Neural progenitor cell (in vitro differentiated cells): ENCODE data around the gene SIPA1.

Source experiments
- EZH2 ChIP-seq: fragments of 200-600 bp; sonication (generic); IDR thresholded peaks from 2 replicates; pipeline ENCODE4 v1.6.1; 2017; ENCODE audit warnings: antibody characterized with exemption, mild to moderate bottlenecking, moderate library complexity
- EZH2phosphoT487 ChIP-seq: fragments of 200-600 bp; sonication (generic); IDR thresholded peaks from 2 replicates; pipeline ENCODE4 v1.6.1; 2017; ENCODE audit warnings: antibody characterized with exemption
- TF ChIP-seq, protein P1 (sequence below): fragments of 200-600 bp; sonication (generic); IDR thresholded peaks from 2 replicates; pipeline ENCODE4 v1.5.1; 2017; ENCODE audit warnings: antibody characterized with exemption, mild to moderate bottlenecking

DNA sequence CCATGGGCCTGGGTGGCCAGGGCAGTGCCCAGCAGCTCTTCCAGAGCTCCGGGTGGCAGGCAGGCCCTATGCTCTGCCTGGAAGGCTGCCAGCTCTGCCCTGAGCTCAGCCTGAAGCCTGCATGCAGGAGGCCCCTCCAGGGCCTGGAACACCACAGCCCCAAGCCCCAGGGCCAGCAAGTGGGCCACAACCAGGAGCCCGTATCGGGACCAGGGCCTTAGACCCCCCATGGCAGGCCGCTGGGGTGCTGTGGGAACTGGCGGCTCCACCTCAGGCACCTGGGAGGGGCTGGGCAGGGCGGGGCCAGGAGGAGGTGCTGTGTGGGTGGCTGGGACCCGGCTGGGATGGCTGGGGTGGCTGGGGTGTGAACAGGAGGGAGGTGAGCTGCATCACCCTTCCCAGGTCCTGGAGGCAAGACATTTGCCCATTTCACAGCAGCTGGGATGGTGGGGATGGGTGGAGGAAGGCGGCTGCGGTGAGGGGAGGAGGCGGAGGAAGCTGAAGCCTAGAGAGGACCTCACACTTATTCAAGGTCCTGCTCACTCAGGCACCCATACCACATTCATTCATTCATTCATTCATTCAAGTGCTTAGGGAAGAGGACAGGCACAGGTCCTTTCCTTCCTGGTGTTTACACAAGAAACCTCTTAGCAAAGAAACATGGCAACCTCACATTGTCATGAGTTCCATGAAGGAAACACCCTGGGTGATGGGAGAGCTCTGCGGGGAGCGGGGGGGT is 42.2 kb upstream of the SIPA1 start, which contains the start of gene KCNK7:
- TF ChIP-seq, protein P1, sequence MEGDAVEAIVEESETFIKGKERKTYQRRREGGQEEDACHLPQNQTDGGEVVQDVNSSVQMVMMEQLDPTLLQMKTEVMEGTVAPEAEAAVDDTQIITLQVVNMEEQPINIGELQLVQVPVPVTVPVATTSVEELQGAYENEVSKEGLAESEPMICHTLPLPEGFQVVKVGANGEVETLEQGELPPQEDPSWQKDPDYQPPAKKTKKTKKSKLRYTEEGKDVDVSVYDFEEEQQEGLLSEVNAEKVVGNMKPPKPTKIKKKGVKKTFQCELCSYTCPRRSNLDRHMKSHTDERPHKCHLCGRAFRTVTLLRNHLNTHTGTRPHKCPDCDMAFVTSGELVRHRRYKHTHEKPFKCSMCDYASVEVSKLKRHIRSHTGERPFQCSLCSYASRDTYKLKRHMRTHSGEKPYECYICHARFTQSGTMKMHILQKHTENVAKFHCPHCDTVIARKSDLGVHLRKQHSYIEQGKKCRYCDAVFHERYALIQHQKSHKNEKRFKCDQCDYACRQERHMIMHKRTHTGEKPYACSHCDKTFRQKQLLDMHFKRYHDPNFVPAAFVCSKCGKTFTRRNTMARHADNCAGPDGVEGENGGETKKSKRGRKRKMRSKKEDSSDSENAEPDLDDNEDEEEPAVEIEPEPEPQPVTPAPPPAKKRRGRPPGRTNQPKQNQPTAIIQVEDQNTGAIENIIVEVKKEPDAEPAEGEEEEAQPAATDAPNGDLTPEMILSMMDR, result no peak
- TF ChIP-seq EZH2 (no peak), EZH2phosphoT487 (no peak)
